Upper lobe of left lung (tissue), 6 donors: ENCODE data around the gene ENG. TPM values are rescaled to one million over a fixed set of nuclear protein-coding genes. Genes with fewer than 3 reads are reported as not detected.
"Not testable (repeated sequence)": the region's sequence is repeated elsewhere in the genome, so short reads cannot be mapped to it uniquely, and the experiment has no call there.

Experiments
- ATAC-seq, 2 donors: fragments of 200-7000 bp; cut with Tn5 transposase; one replicate each; pipeline ENCODE4 v1.9.1; 2022; ENCODE audit warnings: mild to moderate bottlenecking in 2 of 2, moderate library complexity in 2 of 2; ENCODE audit not compliant: low FRiP score in 2 of 2
- DNase-seq, 2 donors: peaks; one replicate each; pipeline ENCODE4 v3.0.0-alpha.2; 2019 to 2020
- H3K27ac ChIP-seq, 4 donors: fragments of 200-600 bp; sonication (generic); one replicate each; pipeline ENCODE4 v1.5.1; 2016 to 2019
- H3K27me3 ChIP-seq, 4 donors: fragments of 200-600 bp; sonication (generic); one replicate each; pipeline ENCODE4 v1.5.1; 2017 to 2019
- H3K36me3 ChIP-seq, 4 donors: fragments of 200-600 bp; sonication (generic); one replicate each; pipeline ENCODE4 v1.5.1; 2016 to 2019
- H3K4me1 ChIP-seq, 4 donors: fragments of 200-600 bp; sonication (generic); one replicate each; pipeline ENCODE4 v1.5.1; 2018 to 2019
- H3K4me3 ChIP-seq, 4 donors: fragments of 200-600 bp; sonication (generic); one replicate each; pipeline ENCODE4 v1.5.1; 2017 to 2019; ENCODE audit warnings: mild to moderate bottlenecking in 2 of 4, moderate library complexity in 1 of 4
- H3K9me3 ChIP-seq, 4 donors: fragments of 200-600 bp; sonication (generic); one replicate each; pipeline ENCODE4 v1.5.1; 2018 to 2019
- EP300 ChIP-seq, 4 donors: sonication (generic); formaldehyde crosslinking; IDR thresholded peaks; one replicate each; pipeline ENCODE4 v1.5.1; 2017; ENCODE audit warnings: antibody characterized with exemption in 4 of 4, control low read depth in 2 of 4
- POLR2A ChIP-seq, 4 donors: fragments of 450-650 bp; IDR thresholded peaks; one replicate each; pipeline ENCODE4 v1.5.1; 2016 to 2017; ENCODE audit warnings: antibody characterized with exemption in 4 of 4, mild to moderate bottlenecking in 2 of 4
- POLR2AphosphoS5 ChIP-seq, 2 donors: sonication (generic); formaldehyde crosslinking; IDR thresholded peaks; one replicate each; pipeline ENCODE4 v1.5.1; 2017; ENCODE audit warnings: antibody characterized with exemption in 2 of 2
- WGBS, 2 donors: methylation state at CpG; one replicate each; pipeline ENCODE4 v1.1.5; 2017 to 2018; 5-methylcytosine and 5-hydroxymethylcytosine counted together
- total RNA-seq, 6 donors: library from RNA; depleted of rRNA in 4 of 6; stranded (reverse); fragments of >200 nt in 4 of 6; gene quantifications; one replicate each; pipeline versions ENCODE4 v1.1.0 to v1.2.1, GENCODE V29; 2016 to 2021
- TF ChIP-seq, protein P1 (sequence below), 6 experiments: fragments of 450-650 bp in 4 of 6; fragments of 200-600 bp in 2 of 6; sonication (generic) in 2 of 6; IDR thresholded peaks; one replicate each; pipeline ENCODE4 v1.5.1; 2016 to 2019; ENCODE audit warnings: antibody characterized with exemption in 6 of 6
- donor health status: DM: no; HTN: no; CAD: no; lungs with moderate emphysema.
- donor health status: DM: no; HTN: yes; CAD: no; lungs with severe emphysema.

The ENG gene
- total RNA-seq, 6 donors from 2014 or later: 45.7 to 378 (median 178) TPM

- Histone ChIP-seq H3K36me3 (peaks cover 0 to 35% (median 6%) of the 10 kb centered on the region in 4 donors), H3K4me3 (peak overlapping the region in 2 of 4 donors; percentile 3 to 27), H3K27ac (peak overlapping the region; percentile 84 to 91 (median 88)), H3K9me3 (peaks cover 0 to 15% (median 3%) of the 10 kb centered on the region in 4 donors), H3K27me3 (no peaks in the 10 kb centered on the region), H3K4me1 (peaks cover 37 to 45% (median 40%) of the 10 kb centered on the region in 4 donors)
- WGBS, 2 donors: 15 to 51% methylated on average over 1 to 6 of the region's 6 CpGs
- ATAC-seq (peak; percentile 54 to 58), DNase-seq (no peak)
- TF ChIP-seq POLR2A (IDR thresholded peaks at IDR 0.05) (no peak), EP300 (IDR thresholded peaks at IDR 0.05) (no peak), POLR2AphosphoS5 (IDR thresholded peaks at IDR 0.05) (peak; percentile 39 to 67)
- TF ChIP-seq, protein P1, sequence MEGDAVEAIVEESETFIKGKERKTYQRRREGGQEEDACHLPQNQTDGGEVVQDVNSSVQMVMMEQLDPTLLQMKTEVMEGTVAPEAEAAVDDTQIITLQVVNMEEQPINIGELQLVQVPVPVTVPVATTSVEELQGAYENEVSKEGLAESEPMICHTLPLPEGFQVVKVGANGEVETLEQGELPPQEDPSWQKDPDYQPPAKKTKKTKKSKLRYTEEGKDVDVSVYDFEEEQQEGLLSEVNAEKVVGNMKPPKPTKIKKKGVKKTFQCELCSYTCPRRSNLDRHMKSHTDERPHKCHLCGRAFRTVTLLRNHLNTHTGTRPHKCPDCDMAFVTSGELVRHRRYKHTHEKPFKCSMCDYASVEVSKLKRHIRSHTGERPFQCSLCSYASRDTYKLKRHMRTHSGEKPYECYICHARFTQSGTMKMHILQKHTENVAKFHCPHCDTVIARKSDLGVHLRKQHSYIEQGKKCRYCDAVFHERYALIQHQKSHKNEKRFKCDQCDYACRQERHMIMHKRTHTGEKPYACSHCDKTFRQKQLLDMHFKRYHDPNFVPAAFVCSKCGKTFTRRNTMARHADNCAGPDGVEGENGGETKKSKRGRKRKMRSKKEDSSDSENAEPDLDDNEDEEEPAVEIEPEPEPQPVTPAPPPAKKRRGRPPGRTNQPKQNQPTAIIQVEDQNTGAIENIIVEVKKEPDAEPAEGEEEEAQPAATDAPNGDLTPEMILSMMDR (IDR thresholded peaks at IDR 0.05): no peak
Measured at GRCh38 chr9:127847178-127847510, 7.3 kb downstream of the ENG start.

DNA sequence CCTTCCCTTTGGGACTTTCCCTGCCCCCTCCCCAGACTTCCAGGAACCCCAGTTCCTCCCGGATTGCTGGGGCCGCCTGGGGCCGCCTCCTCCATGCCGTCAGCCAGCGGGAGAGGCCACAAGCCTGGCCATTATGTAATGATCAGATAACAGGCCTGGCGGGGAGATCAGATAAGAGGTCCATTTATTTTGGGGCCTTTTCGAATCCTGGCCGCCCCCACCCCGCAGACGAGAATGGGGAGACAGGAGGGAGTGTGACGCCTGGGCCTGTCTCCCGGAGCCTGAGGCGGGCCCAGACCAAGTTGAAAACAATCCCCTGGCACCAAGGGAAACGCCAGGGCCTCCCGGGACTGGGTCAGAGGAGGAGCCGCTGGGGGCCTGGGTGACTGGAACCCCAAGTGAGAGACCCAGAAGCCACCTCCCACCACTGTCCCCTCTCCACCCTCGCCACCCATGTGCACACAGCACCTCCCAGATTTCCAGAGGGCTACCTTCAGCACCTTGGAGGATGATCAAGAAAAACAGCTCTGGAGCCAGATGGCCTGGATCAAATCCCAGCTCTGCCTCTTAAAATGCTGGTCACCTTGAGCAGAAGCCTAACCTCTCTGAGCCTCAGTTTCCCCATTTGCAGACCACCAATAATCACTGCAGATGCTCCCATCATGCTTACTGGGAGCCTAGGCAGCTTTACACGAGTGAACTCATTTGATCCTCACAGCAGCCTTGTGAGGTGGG is 7.8 kb downstream of the ENG start:
- peak overlapping the region in 2 of 4 donors; percentile 3 to 27 for H3K4me3 ChIP-seq
- 39 to 50% methylated on average over 4 to 18 of the region's 18 CpGs for WGBS, 2 donors
- H3K4me1 ChIP-seq: peaks cover 40 to 44% (median 41%) of the 10 kb centered on the region in 4 donors

DNA sequence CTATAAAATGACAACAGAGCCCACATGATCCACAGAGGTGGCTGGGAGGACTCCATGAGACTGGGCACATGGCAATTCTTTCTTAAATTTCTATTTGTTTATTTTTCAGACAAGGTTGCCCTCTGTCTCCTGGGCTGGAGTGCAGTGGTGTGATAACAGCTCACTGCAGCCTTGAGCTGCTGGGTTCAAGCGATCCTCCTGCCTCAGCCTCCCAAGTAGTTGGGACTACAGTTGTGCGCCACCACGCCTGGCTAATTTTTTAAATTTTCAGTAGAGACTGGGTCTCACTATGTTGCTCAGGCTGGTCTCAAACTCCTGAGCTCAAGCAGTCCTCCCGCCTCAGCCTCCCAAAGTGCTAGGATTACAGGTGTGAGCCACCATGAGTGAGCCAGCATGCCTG is 8.8 kb downstream of the ENG start:
- peaks cover 46 to 50% (median 47%) of the 10 kb centered on the region in 4 donors for H3K4me1 ChIP-seq
- peaks cover 0 to 15% (median 3%) of the 10 kb centered on the region in 4 donors for H3K9me3 ChIP-seq
- ATAC-seq, H3K27me3 ChIP-seq, H3K4me3 ChIP-seq, DNase-seq: not testable (repeated sequence)
- H3K27ac ChIP-seq: peak overlapping the region; percentile 84 to 91 (median 88)
- peaks cover 0 to 40% (median 11%) of the 10 kb centered on the region in 4 donors for H3K36me3 ChIP-seq
- 86 to 92% methylated on average over 4 of the region's 4 CpGs for WGBS, 2 donors

More for the DNA sequence above, 7.8 kb downstream of the ENG start:
- Histone ChIP-seq H3K36me3 (peaks cover 0 to 36% (median 7%) of the 10 kb centered on the region in 4 donors), H3K9me3 (peaks cover 0 to 15% (median 3%) of the 10 kb centered on the region in 4 donors), H3K27ac (peak overlapping the region; percentile 84 to 91 (median 88)), H3K27me3 (no peaks in the 10 kb centered on the region)
- peak; percentile 75 to 81 for TF ChIP-seq POLR2AphosphoS5 (IDR thresholded peaks at IDR 0.05)
- TF ChIP-seq, protein P1 (IDR thresholded peaks at IDR 0.05): no peak
- TF ChIP-seq EP300 (IDR thresholded peaks at IDR 0.05): peak in 2 of 4 donors; percentile 86 to 89
- TF ChIP-seq POLR2A (IDR thresholded peaks at IDR 0.05): no peak
- DNase-seq (peak; percentile 50 to 82), ATAC-seq (peak; percentile 28 to 80)

- H3K4me1 ChIP-seq: peaks cover 52 to 58% (median 53%) of the 10 kb centered on the region in 4 donors
- H3K27me3 ChIP-seq: no peaks in the 10 kb centered on the region
- DNase-seq: no peak
- H3K36me3 ChIP-seq: peaks cover 0 to 41% (median 11%) of the 10 kb centered on the region in 4 donors
- H3K4me3 ChIP-seq: no peak overlapping the region
- peak overlapping the region; percentile 84 to 91 (median 88) for H3K27ac ChIP-seq
- peaks cover 0 to 10% (median 3%) of the 10 kb centered on the region in 4 donors for H3K9me3 ChIP-seq
- peak in 1 of 2 donors; percentile 10 for ATAC-seq
- TF ChIP-seq EP300 (IDR thresholded peaks at IDR 0.05) (no peak), POLR2AphosphoS5 (IDR thresholded peaks at IDR 0.05) (peak; percentile 4 to 59)
- WGBS, 2 donors: 66 to 75% methylated on average over 15 to 16 of the region's 16 CpGs
Measured at GRCh38 chr9:127844821-127845359, 9.6 kb downstream of the ENG start.

GRCh38 chr9:127841087-127841835 is 13.2 kb downstream of the ENG start:
- DNase-seq (no peak), ATAC-seq (no peak)
- 72 to 82% methylated on average over 10 to 15 of the region's 15 CpGs for WGBS, 2 donors
- Histone ChIP-seq H3K9me3 (no peaks in the 10 kb centered on the region), H3K4me3 (no peak overlapping the region), H3K27me3 (no peaks in the 10 kb centered on the region), H3K4me1 (peaks cover 66 to 72% (median 70%) of the 10 kb centered on the region in 4 donors), H3K27ac (peak overlapping the region; percentile 87 to 96 (median 90)), H3K36me3 (peaks cover 0 to 40% (median 12%) of the 10 kb centered on the region in 4 donors)
- TF ChIP-seq POLR2AphosphoS5 (IDR thresholded peaks at IDR 0.05) (no peak), EP300 (IDR thresholded peaks at IDR 0.05) (no peak), POLR2A (IDR thresholded peaks at IDR 0.05) (no peak)
- TF ChIP-seq, protein P1 (IDR thresholded peaks at IDR 0.05): no peak
